IPS DF 6.9 (cell line): Measurements from ENCODE around the gene TJP2.

ENCODE experiments used
- DNase-seq: peaks from one replicate; pipeline ENCODE4 v3.0.0-alpha.2; 2013; ENCODE audit warnings: low read depth, low spot score
- H3K27ac ChIP-seq: one replicate; pipeline ENCODE4 v1.5.1; 2013; ENCODE audit warnings: low read length, control low read depth
- H3K27me3 ChIP-seq: 2 replicates; pipeline ENCODE4 v1.6.1; 2013; ENCODE audit warnings: mild to moderate bottlenecking, low read length; ENCODE audit not compliant: control insufficient read depth, insufficient read depth
- H3K36me3 ChIP-seq: 2 replicates; pipeline ENCODE4 v1.6.1; 2013; ENCODE audit warnings: low read length; ENCODE audit not compliant: control insufficient read depth, insufficient read depth
- H3K4me1 ChIP-seq: 2 replicates; pipeline ENCODE4 v1.6.1; 2013; ENCODE audit warnings: low read length; ENCODE audit not compliant: control insufficient read depth, insufficient read depth
- H3K4me3 ChIP-seq: 2 replicates; pipeline ENCODE4 v1.5.1; 2013; ENCODE audit warnings: mild to moderate bottlenecking, low read length
- H3K9me3 ChIP-seq: 2 replicates; pipeline ENCODE4 v1.6.1; 2013; ENCODE audit warnings: low read length, inconsistent platforms; ENCODE audit not compliant: control insufficient read depth, insufficient read depth
- WGBS: extraction: QIAGEN DNeasy Blood & Tissue Kit; methylation state at CpG from one replicate; pipeline ENCODE4 v1.1.7; 2013; ENCODE audit warnings: mixed read lengths, missing lambda C conversion rate; ENCODE audit not compliant: insufficient read length, insufficient coverage; 5-methylcytosine and 5-hydroxymethylcytosine counted together

Gene TJP2

GRCh38 chr9:69221036-69221435 lies 47.0 kb downstream of the TJP2 start:
- WGBS = no CpG with 5 or more reads among the region's 47 CpGs
- H3K9me3 ChIP-seq = no peaks in the 10 kb centered on the region
- DNase-seq = no peak
- no peak overlapping the region for H3K27ac ChIP-seq
- H3K4me1 ChIP-seq = no peaks in the 10 kb centered on the region
- H3K27me3 ChIP-seq = no peaks in the 10 kb centered on the region
- peaks cover 7% of the 10 kb centered on the region for H3K36me3 ChIP-seq
- H3K4me3 ChIP-seq = no peak overlapping the region

GRCh38 chr9:69222970-69223369 lies 48.9 kb downstream of the TJP2 start:
- no peak overlapping the region for H3K4me3 ChIP-seq
- peaks cover 9% of the 10 kb centered on the region for H3K36me3 ChIP-seq
- H3K27me3 ChIP-seq = no peaks in the 10 kb centered on the region
- WGBS = no CpG with 5 or more reads among the region's 8 CpGs
- DNase-seq = no peak
- no peak overlapping the region for H3K27ac ChIP-seq
- no peaks in the 10 kb centered on the region for H3K9me3 ChIP-seq
- no peaks in the 10 kb centered on the region for H3K4me1 ChIP-seq

- Histone ChIP-seq H3K4me3 (no peak overlapping the region), H3K9me3 (no peaks in the 10 kb centered on the region), H3K4me1 (no peaks in the 10 kb centered on the region), H3K36me3 (peaks cover 13% of the 10 kb centered on the region), H3K27me3 (no peaks in the 10 kb centered on the region), H3K27ac (no peak overlapping the region)
- peak; percentile 50 for DNase-seq
- WGBS = no CpG with 5 or more reads among the region's 2 CpGs
Measured at GRCh38 chr9:69223605-69224004, 49.5 kb downstream of the TJP2 start.

GRCh38 chr9:69229367-69229766 lies 55.3 kb downstream of the TJP2 start:
- Histone ChIP-seq H3K27ac (no peak overlapping the region), H3K4me3 (no peak overlapping the region), H3K27me3 (no peaks in the 10 kb centered on the region), H3K9me3 (no peaks in the 10 kb centered on the region), H3K36me3 (peaks cover 9% of the 10 kb centered on the region), H3K4me1 (peaks cover 8% of the 10 kb centered on the region; the same call in 1 of the 2 replicates)
- WGBS = no CpG with 5 or more reads among the region's 5 CpGs
- no peak for DNase-seq

- H3K9me3 ChIP-seq = no peaks in the 10 kb centered on the region
- no peak overlapping the region for H3K4me3 ChIP-seq
- no peak overlapping the region for H3K27ac ChIP-seq
- H3K27me3 ChIP-seq = no peaks in the 10 kb centered on the region
- DNase-seq = no peak
- peaks cover 8% of the 10 kb centered on the region; the same call in 1 of the 2 replicates for H3K36me3 ChIP-seq
- H3K4me1 ChIP-seq = peaks cover 8% of the 10 kb centered on the region; the same call in 1 of the 2 replicates
- WGBS = no CpG with 5 or more reads among the region's 6 CpGs
Measured at GRCh38 chr9:69232135-69232534, 58.1 kb downstream of the TJP2 start.

- Histone ChIP-seq H3K27me3 (no peaks in the 10 kb centered on the region), H3K4me1 (peaks cover 5% of the 10 kb centered on the region; the same call in 1 of the 2 replicates), H3K36me3 (peaks cover 5% of the 10 kb centered on the region; the same call in 1 of the 2 replicates), H3K27ac (no peak overlapping the region), H3K9me3 (no peaks in the 10 kb centered on the region), H3K4me3 (no peak overlapping the region)
- no peak for DNase-seq
- WGBS = no CpG with 5 or more reads among the region's 3 CpGs
Measured at GRCh38 chr9:69234683-69235082, 60.6 kb downstream of the TJP2 start.

DNA sequence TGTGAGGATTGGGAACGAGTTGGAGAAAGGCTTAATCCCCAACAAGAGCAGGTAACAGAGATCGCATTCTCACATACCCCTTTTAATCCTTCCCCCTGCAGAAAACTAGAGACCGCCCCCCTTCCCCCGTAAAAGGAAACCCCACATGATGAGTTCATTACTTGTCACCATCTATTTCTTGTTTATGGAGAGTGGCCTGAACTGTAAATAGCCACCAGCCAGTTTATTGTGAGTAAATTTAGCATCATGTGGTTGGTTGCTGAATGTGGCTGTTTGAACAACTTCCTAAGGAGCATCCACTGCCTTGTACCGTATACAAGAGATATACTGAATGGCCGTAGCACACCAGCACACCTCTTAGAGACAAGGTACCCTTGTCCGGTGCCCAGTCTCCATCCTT lies 62.1 kb downstream of the TJP2 start:
- Histone ChIP-seq H3K36me3 (peaks cover 9% of the 10 kb centered on the region; the same call in 1 of the 2 replicates), H3K27ac (no peak overlapping the region), H3K4me1 (peaks cover 5% of the 10 kb centered on the region; the same call in 1 of the 2 replicates), H3K9me3 (no peaks in the 10 kb centered on the region), H3K4me3 (no peak overlapping the region), H3K27me3 (no peaks in the 10 kb centered on the region)
- no CpG with 5 or more reads among the region's 7 CpGs for WGBS
- no peak for DNase-seq

DNA sequence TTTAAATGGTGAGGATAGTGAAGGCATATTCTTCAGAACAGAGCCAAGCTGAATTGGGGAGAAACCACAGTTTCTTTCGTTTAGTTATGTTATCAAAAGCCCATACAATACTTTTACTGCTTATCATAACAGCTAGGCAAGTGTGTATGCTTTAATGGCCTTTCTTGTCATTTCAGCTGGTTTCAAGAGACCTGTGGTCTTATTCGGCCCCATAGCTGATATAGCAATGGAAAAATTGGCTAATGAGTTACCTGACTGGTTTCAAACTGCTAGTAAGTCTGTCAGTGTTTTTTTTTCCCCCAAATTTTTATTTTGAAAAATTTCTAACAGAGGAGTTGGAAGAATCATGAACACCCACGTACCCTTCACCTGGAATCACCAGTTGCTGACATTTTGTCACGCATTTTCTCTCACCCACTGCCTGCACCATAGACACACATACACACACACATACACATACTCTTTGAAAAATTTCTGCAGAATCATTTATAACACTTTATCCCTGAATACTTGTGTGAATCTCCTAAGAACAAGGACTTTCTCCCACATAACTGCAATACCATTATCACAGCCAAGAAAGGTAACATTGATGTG lies 63.7 kb downstream of the TJP2 start:
- Histone ChIP-seq H3K9me3 (no peaks in the 10 kb centered on the region), H3K27ac (no peak overlapping the region), H3K4me3 (no peak overlapping the region), H3K36me3 (peaks cover 9% of the 10 kb centered on the region; the same call in 1 of the 2 replicates), H3K27me3 (no peaks in the 10 kb centered on the region), H3K4me1 (no peaks in the 10 kb centered on the region)
- DNase-seq = no peak
- no CpG with 5 or more reads among the region's 4 CpGs for WGBS

GRCh38 chr9:69243116-69243515 lies 69.0 kb downstream of the TJP2 start:
- no peaks in the 10 kb centered on the region for H3K4me1 ChIP-seq
- no peaks in the 10 kb centered on the region for H3K9me3 ChIP-seq
- H3K27me3 ChIP-seq = no peaks in the 10 kb centered on the region
- WGBS = no CpG with 5 or more reads among the region's 2 CpGs
- no peak for DNase-seq
- H3K36me3 ChIP-seq = peaks cover 14% of the 10 kb centered on the region
- H3K27ac ChIP-seq = no peak overlapping the region
- H3K4me3 ChIP-seq = no peak overlapping the region

GRCh38 chr9:69246629-69247028 lies 72.6 kb downstream of the TJP2 start:
- Histone ChIP-seq H3K27me3 (no peaks in the 10 kb centered on the region), H3K4me1 (no peaks in the 10 kb centered on the region), H3K36me3 (peaks cover 15% of the 10 kb centered on the region), H3K9me3 (no peaks in the 10 kb centered on the region), H3K4me3 (no peak overlapping the region), H3K27ac (no peak overlapping the region)
- WGBS = no CpG with 5 or more reads among the region's 2 CpGs
- no peak for DNase-seq

GRCh38 chr9:69248005-69248404 lies 73.9 kb downstream of the TJP2 start:
- Histone ChIP-seq H3K27me3 (no peaks in the 10 kb centered on the region), H3K36me3 (peaks cover 19% of the 10 kb centered on the region), H3K27ac (no peak overlapping the region), H3K4me3 (no peak overlapping the region), H3K9me3 (no peaks in the 10 kb centered on the region), H3K4me1 (no peaks in the 10 kb centered on the region)
- no CpG with 5 or more reads among the region's 22 CpGs for WGBS
- no peak for DNase-seq
